Right lung (tissue), 5 donors: ENCODE measurements around the gene PRICKLE2. TPM values are rescaled to one million over a fixed set of nuclear protein-coding genes. Genes with fewer than 3 reads are reported as not detected.

ENCODE experiments used
- DNase-seq, 2 donors: peaks; one replicate each; pipeline ENCODE4 v3.0.0-alpha.2; 2013
- polyA plus RNA-seq, 5 donors: library from polyadenylated mRNA; unstranded; fragments of 120-200 nt; gene quantifications; one replicate each; pipeline versions ENCODE4 v1.2.1 to v1.2.3, GENCODE V29; 2013; ENCODE audit warnings: inconsistent platforms in 1 of 5, low replicate concordance in 1 of 5; ENCODE audit not compliant: insufficient read length in 5 of 5, insufficient read depth in 1 of 5

PRICKLE2 gene
- polyA plus RNA-seq, 5 donors: 31.6 to 45.1 (median 40.0) TPM

DNA sequence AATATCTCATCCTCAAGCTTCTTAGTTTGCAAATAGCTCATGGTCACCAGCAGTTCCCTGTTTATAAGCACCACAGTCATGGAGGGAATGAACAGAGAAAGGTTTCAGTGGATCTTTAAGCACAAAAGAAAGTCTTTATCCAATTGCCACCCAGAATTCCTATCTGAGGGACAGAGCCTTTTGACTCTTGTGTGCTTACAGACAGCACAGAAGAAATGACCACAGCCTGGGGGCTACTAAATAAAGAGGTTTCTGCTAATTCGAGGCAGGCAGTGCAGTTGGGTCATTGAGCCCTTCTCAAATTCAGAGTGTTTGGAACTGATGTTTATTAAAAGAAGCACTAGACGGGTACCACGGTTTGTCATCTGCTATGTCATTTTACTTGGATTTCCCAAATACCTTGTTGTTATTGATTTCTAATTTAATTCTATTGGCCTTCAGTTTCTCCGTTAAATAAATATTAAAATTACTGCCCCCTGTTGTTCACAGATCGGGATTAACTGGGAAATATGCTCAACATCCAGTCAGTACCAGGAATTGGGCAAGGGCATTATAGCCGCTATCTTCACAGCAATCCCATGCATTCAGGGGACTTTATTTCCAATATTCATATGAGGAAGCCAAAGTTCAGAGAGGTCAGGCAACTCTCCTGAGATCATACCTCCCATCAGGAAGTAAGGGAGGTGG is 3.6 kb downstream of the PRICKLE2 start:
- DNase-seq: no peak

DNA sequence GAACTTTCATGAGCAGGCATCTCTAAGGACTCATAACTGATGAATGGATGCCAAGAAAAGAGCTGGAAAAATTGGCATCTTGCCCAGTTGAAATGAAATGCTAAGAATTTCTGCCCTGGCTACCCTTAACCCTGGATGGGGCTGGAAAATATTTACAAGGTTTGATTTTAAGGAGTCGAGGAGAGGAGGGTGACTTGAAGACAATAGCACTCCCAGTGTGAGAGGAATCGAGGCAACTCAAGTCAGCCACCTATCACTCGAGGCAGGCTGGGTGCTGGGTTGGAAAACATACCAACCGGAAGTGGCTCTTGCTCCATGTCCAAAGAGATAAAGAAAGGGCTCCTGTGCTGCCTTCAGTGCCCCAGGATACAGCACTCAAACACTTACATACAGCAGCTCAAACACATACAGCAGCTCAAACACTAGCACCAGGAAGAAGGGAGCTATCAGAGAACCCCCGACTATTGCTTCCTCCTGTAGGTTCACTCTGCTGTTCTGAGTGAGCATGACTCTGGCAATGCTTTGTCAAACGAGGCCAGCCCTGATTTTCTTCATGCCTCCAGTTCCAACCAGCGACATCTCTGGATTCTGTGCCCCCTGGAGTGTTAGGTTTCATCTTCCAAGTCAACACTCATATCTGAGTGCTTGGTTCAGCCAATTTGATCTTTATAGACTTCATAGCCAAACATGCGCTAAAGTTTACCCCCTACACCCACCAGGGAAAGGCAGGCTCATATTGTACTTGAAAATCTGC is 4.9 kb downstream of the PRICKLE2 start:
- peak in 1 of 2 donors; percentile 71 for DNase-seq

DNA sequence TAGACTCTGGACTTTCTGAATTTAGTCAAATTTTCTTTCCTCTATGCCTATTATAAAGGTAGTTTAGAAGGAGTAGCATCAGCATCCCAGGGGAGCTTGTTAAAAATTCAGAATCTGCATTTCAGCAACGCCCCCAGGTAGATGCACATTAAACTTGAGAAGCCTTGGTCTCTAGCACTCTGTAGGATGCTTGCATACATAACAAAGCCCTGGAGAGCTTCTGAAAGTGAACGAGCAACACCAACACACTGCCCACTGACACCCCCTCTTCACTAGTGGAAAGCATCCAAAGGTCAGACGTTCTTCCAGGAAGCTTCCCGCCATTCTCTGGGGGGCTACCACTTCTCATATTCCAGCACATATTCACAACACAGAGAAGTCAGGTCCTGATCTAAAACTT is 6.5 kb downstream of the PRICKLE2 start:
- DNase-seq: no peak

DNA sequence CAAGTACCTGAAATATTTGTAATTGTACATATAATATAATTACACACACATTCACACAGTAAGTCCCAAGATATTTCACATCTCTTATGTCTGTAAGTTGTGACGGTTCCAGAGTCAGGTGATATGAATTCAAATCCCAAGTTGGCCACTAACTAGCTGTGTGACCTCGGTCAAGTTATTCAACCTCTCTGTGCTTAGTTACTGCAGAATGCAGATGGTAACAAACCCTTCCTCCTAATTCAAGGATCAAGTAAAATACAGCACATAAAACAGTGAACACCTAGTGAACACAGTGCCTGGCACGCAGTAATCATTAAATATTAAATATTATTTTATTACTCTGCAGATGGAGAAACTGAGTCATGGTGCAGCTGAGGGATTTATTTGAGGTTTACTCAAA is 6.9 kb downstream of the PRICKLE2 start:
- no peak for DNase-seq

DNA sequence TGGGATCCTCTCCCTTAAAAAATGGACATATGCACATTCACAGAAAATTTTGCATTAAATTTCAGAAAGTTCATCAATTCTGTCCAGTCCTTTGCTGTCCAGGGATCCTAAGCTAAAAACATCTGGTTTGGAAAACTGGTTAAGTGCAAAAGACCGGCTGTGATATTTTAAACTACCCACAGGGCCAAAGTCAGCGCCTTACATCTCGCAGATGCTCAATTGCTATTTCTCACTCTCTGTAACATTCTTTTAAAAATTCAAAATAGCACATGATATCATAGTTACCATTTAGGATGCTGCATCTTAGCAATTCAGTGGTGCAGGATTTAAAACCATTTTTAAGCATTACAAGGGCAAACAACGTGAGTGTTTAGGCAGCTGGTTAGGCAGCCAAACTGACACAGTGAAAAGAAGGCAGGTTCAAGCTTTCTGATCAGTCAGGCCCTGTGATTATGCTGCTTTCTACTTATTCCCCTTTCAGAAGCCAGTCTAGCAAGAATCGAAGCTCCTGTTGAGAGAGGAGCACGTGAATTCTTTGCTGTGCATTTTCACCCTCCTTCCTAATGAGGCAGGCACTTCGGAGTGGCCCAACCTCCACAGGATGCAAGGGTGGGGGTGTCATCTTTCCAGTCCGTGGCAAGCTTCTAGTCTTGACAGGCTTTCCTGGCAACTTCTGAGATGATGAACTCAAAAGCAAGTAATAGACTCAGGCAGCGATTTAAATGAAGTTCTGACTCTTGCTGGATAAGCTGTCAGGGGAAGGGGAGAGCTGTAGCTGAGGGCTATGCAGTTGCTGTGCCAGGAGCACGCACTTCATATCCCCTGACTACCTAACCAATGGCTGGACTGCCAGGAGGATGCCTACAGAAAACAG is 8.8 kb downstream of the PRICKLE2 start:
- no peak for DNase-seq

DNA sequence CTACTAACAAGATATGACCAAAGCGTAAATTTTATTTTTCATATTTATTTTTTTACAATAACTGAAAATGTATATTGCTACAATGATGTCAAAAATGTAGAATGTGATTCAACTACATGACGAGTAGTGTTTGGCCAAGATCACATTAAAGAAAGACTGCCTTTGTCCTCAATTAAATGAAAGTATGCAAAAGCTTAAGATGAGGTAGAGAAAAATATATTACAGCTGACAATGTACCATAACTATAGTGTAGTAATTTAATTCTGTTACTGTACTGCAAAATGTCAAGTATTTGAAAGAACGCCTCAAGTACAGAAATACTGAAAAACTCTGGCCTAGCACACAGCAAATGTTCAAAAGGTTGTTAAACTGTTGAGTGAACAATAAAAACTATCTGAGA is 9.7 kb downstream of the PRICKLE2 start:
- no peak for DNase-seq

DNA sequence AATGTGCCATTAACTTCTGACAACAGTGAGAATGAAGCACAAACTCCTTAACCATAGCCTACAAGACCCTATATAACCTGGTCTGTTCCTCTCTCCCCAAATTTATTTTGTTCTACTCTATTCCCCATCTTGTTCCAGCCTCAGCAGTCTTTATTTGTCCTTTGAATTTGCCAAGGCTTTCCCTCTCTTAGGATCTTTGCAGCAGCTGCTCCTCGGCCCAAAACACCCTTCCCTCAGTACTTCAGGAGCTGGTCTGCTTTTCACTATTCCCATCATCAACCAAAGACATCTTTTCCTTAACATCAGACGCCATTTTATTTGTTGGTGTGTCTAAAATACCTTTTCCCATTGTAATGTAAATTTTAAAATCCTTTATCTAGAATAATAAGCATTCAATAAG is 10.2 kb downstream of the PRICKLE2 start:
- DNase-seq: no peak

DNA sequence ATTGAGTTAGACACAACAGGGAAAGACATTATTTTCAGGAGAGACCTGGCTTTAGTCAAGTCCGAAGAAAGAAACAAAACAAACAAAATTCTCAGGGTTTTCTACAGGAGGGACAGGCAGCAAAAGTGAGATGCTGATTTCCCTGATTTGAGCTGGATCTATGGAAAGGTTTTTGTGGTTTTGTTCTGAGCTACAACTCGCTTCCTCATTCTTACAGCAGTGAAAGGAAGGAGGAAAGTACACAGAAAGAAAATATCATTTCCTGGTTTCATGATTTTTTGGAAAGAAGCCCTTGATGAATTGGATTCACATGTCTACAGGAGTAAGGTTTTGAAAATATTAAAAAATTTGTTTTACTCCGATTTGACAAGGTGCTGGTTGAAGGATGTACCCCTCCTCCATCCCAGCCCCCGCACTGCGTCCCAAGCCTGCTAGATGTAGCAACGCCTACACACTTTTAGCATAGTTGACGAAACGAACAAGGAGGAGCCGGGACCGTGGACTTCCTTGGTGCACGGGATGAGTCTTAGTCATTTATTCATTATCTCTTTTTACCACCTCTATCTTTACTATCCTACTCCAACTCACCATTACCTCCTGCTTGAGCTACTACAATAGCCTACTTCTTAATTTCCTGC is 10.8 kb downstream of the PRICKLE2 start:
- DNase-seq: no peak

DNA sequence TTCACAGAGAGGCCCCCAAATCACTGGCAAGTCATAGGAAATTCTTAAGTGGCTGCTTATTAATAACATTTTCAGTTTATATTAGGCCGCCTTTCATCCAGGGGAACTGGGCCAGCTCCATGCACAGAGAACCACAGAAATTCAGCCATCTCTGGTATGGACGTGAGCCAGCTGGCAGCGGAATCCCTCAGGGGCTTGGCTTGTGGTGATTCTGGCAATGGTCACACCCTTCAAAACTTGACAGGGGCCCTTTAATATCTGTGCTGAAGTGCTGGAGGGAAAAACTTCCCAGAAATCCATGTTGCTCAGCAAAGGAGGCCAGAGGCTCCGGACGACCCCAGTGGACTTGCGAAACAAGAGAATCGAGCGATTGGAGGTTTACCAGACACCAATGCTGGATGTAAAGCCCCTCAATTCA is 11.3 kb downstream of the PRICKLE2 start:
- DNase-seq: peak; percentile 94 to 95

DNA sequence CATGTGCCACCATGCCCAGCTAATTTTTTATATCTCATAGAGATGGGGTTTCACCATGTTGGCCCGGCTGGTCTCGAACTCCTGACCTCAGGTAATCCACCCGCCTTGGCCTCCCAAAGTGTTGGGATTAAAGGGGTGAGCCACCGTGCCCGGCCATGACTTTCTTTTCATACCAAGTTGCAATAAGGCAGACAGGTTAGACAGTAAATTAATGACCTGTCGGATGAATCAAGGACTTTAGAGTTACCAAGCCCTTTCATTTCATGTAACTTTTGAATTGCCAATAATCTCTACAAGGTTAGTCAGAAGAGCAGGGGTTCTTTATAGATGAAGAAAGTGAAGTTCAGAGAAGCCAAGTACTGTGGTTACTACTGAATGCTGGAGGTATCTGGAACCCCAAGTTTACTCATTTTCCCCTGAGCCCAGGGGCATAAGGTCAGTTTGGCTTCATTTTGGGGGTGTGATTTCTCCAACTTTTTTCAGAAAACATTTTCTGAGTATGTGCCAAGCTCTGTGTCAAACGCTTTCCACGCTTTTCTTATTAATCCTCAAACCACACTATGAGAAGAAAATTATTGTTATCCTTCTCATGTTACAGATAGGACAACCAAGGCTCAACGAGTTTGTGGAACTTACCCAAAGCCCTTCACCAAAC is 11.9 kb downstream of the PRICKLE2 start:
- DNase-seq: no peak

DNA sequence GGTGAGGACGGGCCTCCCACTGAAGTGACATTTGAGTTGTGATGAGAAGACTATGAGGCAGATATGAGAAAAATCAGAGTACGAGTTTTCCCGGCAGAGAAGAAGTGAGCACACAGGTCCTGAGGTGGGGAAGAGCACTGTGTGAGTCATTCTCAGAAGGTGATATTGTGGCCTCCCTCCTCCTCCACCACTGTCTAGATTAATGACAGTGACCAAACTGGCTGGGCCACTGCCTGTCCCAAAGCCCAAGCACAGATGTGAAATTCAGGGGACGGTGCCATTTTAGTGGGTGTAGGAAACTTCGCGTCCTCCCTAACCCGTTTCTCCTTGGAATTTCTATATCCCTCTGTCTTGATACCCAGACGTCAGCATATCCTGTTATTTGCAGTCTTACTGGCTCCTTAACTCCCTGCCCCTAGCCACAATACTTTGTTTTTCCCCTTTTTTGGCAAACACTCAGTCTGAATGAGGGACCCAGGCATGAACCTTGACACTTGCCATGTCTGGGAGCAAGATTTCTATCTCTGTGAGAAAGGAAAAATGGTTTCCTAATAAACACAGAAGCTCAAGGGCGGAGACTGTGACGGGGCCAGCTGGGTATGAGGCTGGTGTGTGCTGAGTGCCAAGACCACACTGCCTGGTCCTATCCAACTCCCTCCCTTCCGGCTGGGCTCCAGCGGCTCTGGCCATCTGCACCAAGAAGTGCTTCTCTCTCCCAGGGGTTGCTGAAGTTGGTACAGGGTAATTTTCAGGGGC is 15.2 kb downstream of the PRICKLE2 start:
- DNase-seq: peak in 1 of 2 donors; percentile 75

DNA sequence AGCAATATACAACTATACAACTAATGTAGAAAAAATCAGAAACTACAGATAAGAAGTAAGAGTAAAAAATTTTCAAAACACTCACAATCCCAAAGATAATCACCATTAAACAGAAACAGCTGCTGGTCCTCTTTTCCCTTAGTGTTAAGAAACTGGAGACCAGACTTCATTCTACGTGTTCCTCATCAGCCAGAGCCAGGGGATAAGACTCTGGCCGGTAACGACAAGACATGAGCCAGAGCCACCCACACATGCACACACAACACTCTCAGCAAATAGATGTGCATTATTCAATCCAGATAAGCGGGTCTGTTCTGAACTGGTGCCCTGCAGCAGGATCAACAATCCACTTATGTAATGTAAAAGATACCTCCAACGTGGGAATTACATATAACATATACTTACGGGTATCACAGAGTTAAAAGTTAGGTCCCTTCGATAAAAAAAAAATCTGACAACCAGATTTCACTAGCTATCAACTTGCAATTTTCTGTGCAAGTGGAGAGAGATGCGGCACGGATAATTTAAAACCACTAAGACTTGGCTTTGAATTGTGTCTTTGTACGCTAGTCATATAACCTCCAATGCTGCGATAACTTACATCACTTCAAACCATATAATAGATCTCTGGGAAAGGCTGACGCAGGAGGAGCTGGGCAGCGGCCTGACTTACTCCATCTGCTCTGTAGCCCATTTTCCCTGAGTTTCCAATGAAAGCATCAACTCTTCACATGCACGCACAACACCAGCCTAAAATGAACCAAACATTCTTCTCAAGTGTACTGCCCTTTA is 17.8 kb downstream of the PRICKLE2 start:
- DNase-seq: peak in 1 of 2 donors; percentile 70

DNA sequence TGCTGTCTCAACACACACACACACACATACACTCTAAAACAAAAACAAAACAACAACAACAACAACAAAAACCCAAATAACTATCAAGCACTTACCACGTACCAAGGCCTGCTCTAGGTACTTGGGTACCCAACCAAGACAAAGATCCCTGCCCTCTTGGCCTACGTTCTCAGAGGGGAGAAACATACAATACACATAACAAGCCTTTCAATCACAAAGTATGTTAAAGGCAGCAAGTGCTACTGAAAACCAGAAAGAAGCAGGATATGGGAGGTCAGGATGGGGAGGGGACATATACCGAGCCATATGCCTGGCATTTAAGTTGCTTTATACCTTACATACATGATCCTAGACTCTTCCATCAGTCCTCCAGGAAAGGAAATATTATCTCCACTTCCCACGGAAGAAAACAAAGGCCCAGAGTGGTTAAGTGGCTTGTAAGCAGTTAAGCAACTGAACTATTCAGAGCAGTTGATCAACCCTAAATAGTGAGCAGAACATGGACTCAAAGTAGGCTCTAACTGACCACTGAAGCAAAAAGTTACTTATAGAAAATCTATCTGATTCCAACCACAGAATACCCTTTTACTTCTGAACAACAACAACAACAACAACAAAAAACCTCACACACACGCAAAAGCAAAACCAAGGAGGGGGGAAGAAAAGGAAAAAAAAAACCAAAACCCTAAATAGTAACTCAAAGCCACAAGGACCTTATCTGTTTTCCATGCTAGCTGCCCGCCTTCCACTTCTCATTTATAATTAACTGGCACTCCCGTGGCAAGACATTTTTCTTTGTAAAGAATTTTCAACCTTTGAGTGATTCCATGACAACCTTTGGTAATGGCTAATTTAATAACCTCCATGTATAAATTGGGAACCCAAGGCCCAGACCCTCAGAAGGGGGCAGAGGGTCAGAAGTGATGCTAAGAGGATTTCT is 21.0 kb downstream of the PRICKLE2 start:
- DNase-seq: no peak

DNA sequence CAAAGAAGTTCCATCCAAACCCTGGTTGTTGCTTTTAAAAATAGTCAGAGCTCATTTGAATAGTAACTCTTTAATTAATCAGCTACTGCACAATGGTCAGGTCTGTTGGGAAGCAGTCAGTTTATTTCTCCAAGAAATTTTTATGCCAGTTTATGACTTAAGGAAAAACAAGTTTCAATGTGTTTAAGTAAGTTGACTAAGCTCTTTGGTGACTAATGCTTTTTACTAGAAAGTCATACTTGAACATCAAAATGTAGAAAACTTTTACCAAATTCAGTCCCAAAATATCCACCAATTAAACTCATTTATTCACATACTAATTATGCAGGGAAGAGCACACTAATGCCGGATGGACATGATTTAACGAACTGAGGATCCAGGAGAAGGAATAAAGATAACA is 22.1 kb downstream of the PRICKLE2 start:
- no peak for DNase-seq

DNA sequence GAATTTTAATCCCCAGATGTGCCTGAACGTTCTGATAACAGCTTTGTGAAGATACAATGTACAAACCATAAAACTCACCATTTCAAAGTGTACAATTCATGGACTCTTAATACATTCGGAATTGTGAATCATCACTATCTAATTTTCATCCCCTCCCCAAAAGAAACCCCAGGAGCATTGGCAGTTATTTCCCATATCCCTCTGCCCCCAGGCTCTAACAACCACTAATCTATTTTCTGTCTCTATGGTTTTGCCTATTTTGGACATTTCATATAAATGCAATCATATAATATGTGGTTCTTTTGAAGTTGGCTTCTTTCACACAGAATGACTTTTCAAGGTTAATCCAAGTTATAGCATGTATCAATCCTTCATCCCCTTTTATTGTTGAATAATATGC is 25.3 kb downstream of the PRICKLE2 start:
- no peak for DNase-seq

DNA sequence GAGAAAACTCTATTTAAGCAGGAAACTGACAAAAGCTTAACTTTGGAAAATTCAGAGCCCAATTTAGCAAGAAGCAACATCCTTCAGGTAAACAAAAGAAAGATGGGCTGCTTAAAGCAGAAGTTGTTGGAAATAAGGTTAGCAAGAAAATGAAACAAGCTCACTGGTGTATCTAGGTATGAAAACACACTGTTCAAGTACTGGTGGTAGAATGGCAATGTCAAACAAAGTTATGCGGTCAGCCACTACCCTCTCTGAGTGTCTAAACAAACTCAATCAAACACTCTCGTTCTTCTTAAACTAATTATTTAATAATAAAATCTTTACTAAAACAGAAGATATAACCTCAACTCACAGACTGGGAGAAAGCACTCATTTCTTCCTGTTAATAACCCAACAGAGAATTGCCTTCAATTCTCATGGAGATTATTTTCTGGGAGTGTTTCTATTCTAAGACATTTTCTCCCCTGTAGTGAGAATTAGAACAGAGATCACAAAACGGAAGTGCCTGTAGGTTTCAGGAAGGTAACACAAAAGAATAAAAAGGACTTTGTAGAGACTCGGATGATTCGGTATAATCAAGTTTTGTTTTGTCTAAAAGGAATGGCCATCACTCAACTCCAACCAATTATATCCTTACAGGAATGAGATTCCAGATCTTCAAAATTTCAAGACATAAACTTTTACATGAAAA is 28.9 kb downstream of the PRICKLE2 start:
- DNase-seq: no peak

DNA sequence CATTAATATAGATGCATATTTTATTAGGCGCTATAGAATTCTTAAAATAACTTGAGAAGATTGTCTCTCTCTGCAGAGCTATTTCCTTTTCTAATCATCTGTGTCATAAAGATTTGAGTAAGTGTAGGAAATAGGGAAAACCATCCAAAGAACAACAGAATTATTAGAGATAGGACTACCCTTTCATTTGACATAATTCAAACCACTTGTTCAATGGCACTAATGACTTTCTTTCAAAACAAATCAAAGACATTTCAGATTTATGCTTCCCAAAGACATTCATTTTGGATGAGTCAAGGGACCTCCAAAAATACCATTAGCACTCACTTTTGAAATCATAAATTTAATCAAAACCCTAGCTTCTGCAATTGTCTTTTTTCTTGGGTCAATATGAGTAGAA is 29.5 kb downstream of the PRICKLE2 start:
- no peak for DNase-seq

DNA sequence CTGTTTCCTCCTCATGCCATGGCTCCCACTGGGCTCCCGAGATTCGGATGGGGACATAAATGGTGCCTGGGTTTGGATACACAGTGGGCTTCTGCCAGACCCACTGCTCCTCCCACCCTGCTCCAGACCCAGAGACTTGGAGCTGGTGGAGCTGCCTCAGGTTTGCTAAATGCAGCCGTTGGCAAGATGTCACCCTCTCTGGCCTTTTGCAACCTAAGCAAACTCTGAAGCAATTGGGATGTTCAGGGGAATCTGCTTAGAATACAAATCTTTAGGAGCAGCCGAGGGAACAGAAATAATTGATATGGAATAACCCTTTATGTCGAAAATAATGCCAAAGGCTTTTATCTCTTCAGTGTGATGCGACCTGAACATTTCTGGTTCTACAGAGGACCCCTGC is 33.4 kb downstream of the PRICKLE2 start:
- no peak for DNase-seq
